GM21786 (cell line): Measurements from ENCODE around the gene FDXR.
"Not testable (repeated sequence)": the region's sequence is repeated elsewhere in the genome, so short reads cannot be mapped to it uniquely, and the experiment has no call there.

Experiments used
- ATAC-seq: cut with Tn5 transposase; IDR thresholded peaks from one replicate; pipeline ENCODE4 v1.9.1; 2021; ENCODE audit not compliant: unreplicated experiment

Gene FDXR

GRCh38 chr17:74872313-74873036, at the start of gene FDXR:
Gene FDXR, minus strand, starts transcription at chr17:74872994. Its CDS starts 50 bp downstream, at chr17:74872944.
- peak; percentile 17 for ATAC-seq

- ATAC-seq, result no peak
These were observed 49.4 kb upstream of the FDXR start for GRCh38 chr17:74922172-74922571.

GRCh38 chr17:74921769-74922168, 49.0 kb upstream of the FDXR start:
- ATAC-seq, result no peak

GRCh38 chr17:74921026-74921681, 48.4 kb upstream of the FDXR start:
- ATAC-seq, result no peak

- no peak for ATAC-seq
These were observed 47.8 kb upstream of the FDXR start for GRCh38 chr17:74920642-74921025.

- ATAC-seq, result no peak
These were observed 47.5 kb upstream of the FDXR start for GRCh38 chr17:74920306-74920620.

GRCh38 chr17:74919440-74920305, 46.9 kb upstream of the FDXR start:
- ATAC-seq, result no peak

- no peak for ATAC-seq
These were observed 46.1 kb upstream of the FDXR start for GRCh38 chr17:74918906-74919305.

- ATAC-seq, result no peak
These were observed 44.6 kb upstream of the FDXR start for GRCh38 chr17:74917430-74917829.

- no peak for ATAC-seq
These were observed 44.0 kb upstream of the FDXR start for GRCh38 chr17:74916851-74917199.

- no peak for ATAC-seq
These were observed 43.5 kb upstream of the FDXR start for GRCh38 chr17:74916136-74916850.

GRCh38 chr17:74911423-74911822, 38.6 kb upstream of the FDXR start:
- not testable (repeated sequence) for ATAC-seq

GRCh38 chr17:74909097-74909496, 36.3 kb upstream of the FDXR start:
- ATAC-seq, result not testable (repeated sequence)

GRCh38 chr17:74907012-74907411, 34.2 kb upstream of the FDXR start:
- ATAC-seq, result no peak

- not testable (repeated sequence) for ATAC-seq
These were observed 33.5 kb upstream of the FDXR start for GRCh38 chr17:74906214-74906793.

- no peak for ATAC-seq
These were observed 32.1 kb upstream of the FDXR start for GRCh38 chr17:74904687-74905409.

GRCh38 chr17:74903671-74904070, 30.9 kb upstream of the FDXR start:
- ATAC-seq, result no peak

- ATAC-seq, result no peak
These were observed 30.2 kb upstream of the FDXR start for GRCh38 chr17:74903034-74903433.

- ATAC-seq, result no peak
These were observed 28.8 kb upstream of the FDXR start for GRCh38 chr17:74901353-74902135.
